K562 (cell line): Measurements from ENCODE around the gene PPM1F. TPM values are rescaled to one million over a fixed set of nuclear protein-coding genes. Genes with fewer than 3 reads are reported as not detected.
A peak's percentile ranks its signal among the peaks of the same experiment; 100 is the strongest.

Experiments
- ATAC-seq: fragments of 200-7000 bp; cut with Tn5 transposase; 3 replicates; pipeline ENCODE4 v1.9.1; 2020; ENCODE audit warnings: moderate library complexity
- BruUV-seq: library from RNA; stranded (reverse); fragments of 400-500 nt; replicated peaks from 2 replicates; lab custom pipeline; 2021; lab: Mats Ljungman, UMichigan
- CTCF ChIA-PET: fragments of 300-600 bp; formaldehyde crosslinking; extraction: SDS; loops from one replicate; lab custom pipeline; 2021; ENCODE audit warnings: low intra/inter-chr PET ratio; lab: Yijun Ruan, JAX
- POLR2A ChIA-PET: fragments of 300-600, 350-650 bp; sonication (Branson Sonifier 250); formaldehyde crosslinking; extraction: SDS; loops from one replicate; lab custom pipeline; 2021; ENCODE audit warnings: antibody characterized with exemption, inconsistent platforms; lab: Yijun Ruan, JAX
- DNase-seq, 4 experiments: peaks; one replicate each; pipeline versions ENCODE4 v3.0.0 to v3.0.0-alpha.2; 2011 to 2018; ENCODE audit warnings: low spot score in 3 of 4, mixed read lengths in 3 of 4; ENCODE audit errors: extremely low read depth in 1 of 4
- FAIRE-seq: peaks from 2 replicates; lab custom pipeline; 2011; peaks lifted over from hg19 to GRCh38; lab: Jason Lieb, UNC
- H2AFZ ChIP-seq: 2 replicates; pipeline ENCODE4 v1.6.0; 2011; ENCODE audit warnings: low read depth, low read length, control low read depth, inconsistent platforms
- H3K27ac ChIP-seq: fragments of 200-600 bp; 3 replicates; pipeline ENCODE4 v1.8.0; 2011; ENCODE audit warnings: low read depth, mild to moderate bottlenecking, control low read depth, inconsistent platforms, low read length, moderate library complexity, mixed read lengths; ENCODE audit errors: extremely low read depth
- H3K27me3 ChIP-seq, 2 experiments: fragments of 300-600 bp in 1 of 2; 2 replicates in 1 of 2; 3 replicates in 1 of 2; pipeline versions ENCODE4 v1.6.0 to v1.8.0; 2011; ENCODE audit warnings: inconsistent platforms in 2 of 2, low read length in 2 of 2, mild to moderate bottlenecking in 1 of 2, mixed read lengths in 1 of 2, moderate library complexity in 1 of 2; ENCODE audit not compliant: control insufficient read depth in 2 of 2, insufficient read depth in 2 of 2
- H3K36me3 ChIP-seq: fragments of 300-600 bp; 3 replicates; pipeline ENCODE4 v1.8.0; 2011; ENCODE audit warnings: mild to moderate bottlenecking, low read length, inconsistent platforms; ENCODE audit not compliant: control insufficient read depth, insufficient read depth
- H3K4me1 ChIP-seq, 2 experiments: fragments of 200-600 bp in 1 of 2; replicated peaks in 1 of 2; 2 replicates in 1 of 2; 3 replicates in 1 of 2; pipeline versions ENCODE4 v1.5.1 to v1.8.0; 2011; ENCODE audit warnings: inconsistent platforms in 2 of 2, low read length in 2 of 2, mild to moderate bottlenecking in 1 of 2, mixed read lengths in 1 of 2, moderate library complexity in 1 of 2; ENCODE audit not compliant: control insufficient read depth in 2 of 2, insufficient read depth in 2 of 2
- H3K4me2 ChIP-seq: 2 replicates; pipeline ENCODE4 v1.6.1; 2011; ENCODE audit warnings: low read length, control low read depth, inconsistent platforms, mixed read lengths; ENCODE audit not compliant: insufficient read depth
- H3K4me3 ChIP-seq: fragments of 200-600 bp; sonication (generic), shearing (Covaris generic); 2 replicates; pipeline ENCODE4 v1.5.1; 2016; ENCODE audit warnings: control low read depth, inconsistent platforms
- H3K79me2 ChIP-seq: fragments of 200-600 bp; 3 replicates; pipeline ENCODE4 v1.8.0; 2011; ENCODE audit warnings: low read length, inconsistent platforms; ENCODE audit not compliant: control insufficient read depth, insufficient read depth
- H3K9ac ChIP-seq, 2 experiments: 2 replicates each; pipeline versions ENCODE4 v1.6.0 to v1.6.1; 2011; ENCODE audit warnings: low read depth in 2 of 2, low read length in 2 of 2, control low read depth in 1 of 2, inconsistent platforms in 1 of 2, mild to moderate bottlenecking in 1 of 2, mixed read lengths in 1 of 2; ENCODE audit not compliant: insufficient read depth in 1 of 2
- H3K9me1 ChIP-seq: one replicate; pipeline ENCODE4 v1.6.0; 2011; ENCODE audit warnings: inconsistent platforms, mild to moderate bottlenecking, low read length, moderate library complexity; ENCODE audit not compliant: control insufficient read depth, insufficient read depth
- H3K9me3 ChIP-seq: replicated peaks from 2 replicates; pipeline ENCODE4 v1.5.1; 2011; ENCODE audit warnings: low read depth, low read length, inconsistent platforms; ENCODE audit not compliant: control insufficient read depth, insufficient read depth
- H4K20me1 ChIP-seq: replicated peaks from 2 replicates; pipeline ENCODE4 v1.6.1; 2011; ENCODE audit warnings: low read length, inconsistent platforms, mixed read lengths; ENCODE audit not compliant: control insufficient read depth, insufficient read depth
- MAFK ChIP-seq: IDR thresholded peaks from 2 replicates; pipeline ENCODE4 v1.6.1; 2011; ENCODE audit warnings: low read length, improper control_type of control experiment
- NEUROD1 ChIP-seq: fragments of 150-350 bp; IDR thresholded peaks from 2 replicates; pipeline ENCODE4 v1.6.1; 2014; ENCODE audit warnings: borderline replicate concordance, low read length, low read depth; ENCODE audit not compliant: partially characterized antibody
- POU5F1 ChIP-seq: fragments of 150-350 bp; IDR thresholded peaks from 2 replicates; pipeline ENCODE4 v1.6.1; 2014; ENCODE audit warnings: borderline replicate concordance, low read length, low read depth, mild to moderate bottlenecking; ENCODE audit not compliant: partially characterized antibody
- TCF7L2 ChIP-seq: fragments of 150-350 bp; IDR thresholded peaks from 2 replicates; pipeline ENCODE4 v1.6.1; 2016; ENCODE audit warnings: low read depth, mild to moderate bottlenecking, low read length, moderate library complexity
- WGBS: fragments of 100-300 bp; shearing (Covaris generic); methylation state at CpG from one replicate; pipeline ENCODE4 v1.1.6; 2016; ENCODE audit warnings: low coverage, mixed read lengths; ENCODE audit not compliant: insufficient coverage; ENCODE audit errors: missing lambda C conversion rate; 5-methylcytosine and 5-hydroxymethylcytosine counted together
- in situ Hi-C: fragments of 300-500 bp; cut with MboI; formaldehyde crosslinking; loops from 4 replicates; pipeline ENCODE4 v1.15.0; 2018; ENCODE audit warnings: inconsistent platforms, mixed read lengths
- intact Hi-C: fragments of 100-400 bp; cut with micrococcal nuclease; formaldehyde crosslinking; loops from 2 replicates; pipeline ENCODE4 v1.14.2; 2022
- polyA plus RNA-seq, 8 experiments: library from polyadenylated mRNA; depleted of rRNA in 4 of 8; stranded (reverse) in 5 of 8; unstranded in 3 of 8; fragments of >200 nt; fragmentation: Nextera tagmentation in 2 of 8; fragmentation: Illumina TruSeq in 1 of 8; extraction: Ambion mirVana in 2 of 8; extraction: Trizol in 1 of 8; gene quantifications; 2 replicates each; pipeline versions ENCODE4 v1.2.1 to v1.2.3, GENCODE V29; 2011 to 2014; ENCODE audit warnings: inconsistent platforms in 1 of 8, missing spikeins in 1 of 8
- total RNA-seq, 7 experiments: library from RNA; depleted of rRNA in 6 of 7; stranded (reverse); fragments of >200 nt in 6 of 7; fragmentation: Illumina TruSeq in 2 of 7; extraction: Trizol in 2 of 7; gene quantifications; 2 replicates each; pipeline versions ENCODE4 v1.2.1 to v1.2.3, GENCODE V29; 2011 to 2021; ENCODE audit warnings: low replicate concordance in 1 of 7
- TF ChIP-seq, protein P1 (sequence below), 2 experiments: fragments of 450-650 bp in 1 of 2; sonication (generic) in 1 of 2; formaldehyde crosslinking; conservative IDR thresholded peaks; 2 replicates each; pipeline versions ENCODE4 v1.4.0 to v1.8.1; 2020 to 2022; ENCODE audit warnings: mild to moderate bottlenecking in 1 of 2, missing genetic modification reagents in 1 of 2

The PPM1F gene
- total and polyA plus RNA-seq, 9 of the 15 experiments (the other 6 are each of a cell fraction or from before 2014, with no cell fraction given), result 2.1 to 159 (median 64.0) TPM

DNA sequence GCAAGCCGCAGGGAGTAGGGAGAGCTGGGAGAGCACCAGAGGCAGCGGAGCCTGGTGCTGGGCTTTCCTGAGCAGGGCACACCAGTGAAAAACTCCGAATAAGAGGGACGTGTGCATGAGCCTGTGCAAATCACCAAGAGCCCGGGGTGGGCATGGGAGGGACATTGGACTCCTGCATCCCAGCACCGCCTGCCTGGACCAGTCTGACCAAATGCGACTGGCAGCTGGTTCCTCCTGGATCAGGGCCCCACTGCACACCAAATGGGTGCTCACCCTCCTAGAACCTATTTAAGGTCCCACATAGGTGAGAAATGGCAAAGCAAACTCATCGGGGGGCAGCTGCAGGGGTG lies 3.1 kb downstream of the PPM1F start:
- BruUV-seq, result no TSS peak
- ATAC-seq, result no peak
- intact Hi-C loops, result no loop called here
- H3K79me2 ChIP-seq, result peaks cover 46% of the 10 kb centered on the region
- peaks cover 30% of the 10 kb centered on the region for H3K36me3 ChIP-seq
- H3K4me1 ChIP-seq, result peaks cover 39 to 64% of the 10 kb centered on the region in 2 experiments
- 0 out of 2 replicates have a peak, but pooled peaks cover 6% of the 10 kb centered on the region for H4K20me1 ChIP-seq
- no peak for FAIRE-seq
- 83% methylated on average over 8 of the region's 8 CpGs for WGBS
- DNase-seq, result no peak
- H3K27ac ChIP-seq, result no peak overlapping the region
- CTCF ChIA-PET, result interaction anchor here (3.5 kb wide), 1 partner anchor 237 kb away, joined by 42 read pairs; no protein-coding TSS in a partner anchor
- POLR2A ChIA-PET, result interaction anchor here (0.6 to 42.4 kb wide), 12 partner anchors 16 to 1011 kb away, joined by 3 to 1041 read pairs (median 4); partner anchors contain the start of genes MAPK1, TOP3B and ZNF280A
- H3K4me2 ChIP-seq, result no peak overlapping the region
- in situ Hi-C loops, result loop anchor here (5.0 to 25.0 kb wide), 4 partner anchors 237 to 812 kb away; partner anchors contain the start of gene HIC2
- no peak overlapping the region for H2AFZ ChIP-seq
- peaks cover 18% of the 10 kb centered on the region for H3K9me1 ChIP-seq
- TF ChIP-seq, protein P1, sequence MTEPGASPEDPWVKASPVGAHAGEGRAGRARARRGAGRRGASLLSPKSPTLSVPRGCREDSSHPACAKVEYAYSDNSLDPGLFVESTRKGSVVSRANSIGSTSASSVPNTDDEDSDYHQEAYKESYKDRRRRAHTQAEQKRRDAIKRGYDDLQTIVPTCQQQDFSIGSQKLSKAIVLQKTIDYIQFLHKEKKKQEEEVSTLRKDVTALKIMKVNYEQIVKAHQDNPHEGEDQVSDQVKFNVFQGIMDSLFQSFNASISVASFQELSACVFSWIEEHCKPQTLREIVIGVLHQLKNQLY (CRISPR knock-in tag; conservative IDR thresholded peaks at IDR 0.05), result 0 out of 4 replicates have a peak, but pooled peaks of 1 of the 2 experiments have one; percentile 21
- TF ChIP-seq TCF7L2 (0 out of 2 replicates have a peak, but pooled peaks have one; percentile 45), NEUROD1 (peak; percentile 39), POU5F1 (peak; percentile 32), MAFK (no peak)
- H3K9ac ChIP-seq, result peak overlapping the region in 1 of 2 experiments; percentile 85; a peak in 2 of 4 replicates
- peaks cover 6% of the 10 kb centered on the region for H3K9me3 ChIP-seq
- H3K4me3 ChIP-seq, result no peak overlapping the region
- no peaks in the 10 kb centered on the region for H3K27me3 ChIP-seq
